ENCODE data around the gene TNFRSF9.

Gene TNFRSF9

DNA sequence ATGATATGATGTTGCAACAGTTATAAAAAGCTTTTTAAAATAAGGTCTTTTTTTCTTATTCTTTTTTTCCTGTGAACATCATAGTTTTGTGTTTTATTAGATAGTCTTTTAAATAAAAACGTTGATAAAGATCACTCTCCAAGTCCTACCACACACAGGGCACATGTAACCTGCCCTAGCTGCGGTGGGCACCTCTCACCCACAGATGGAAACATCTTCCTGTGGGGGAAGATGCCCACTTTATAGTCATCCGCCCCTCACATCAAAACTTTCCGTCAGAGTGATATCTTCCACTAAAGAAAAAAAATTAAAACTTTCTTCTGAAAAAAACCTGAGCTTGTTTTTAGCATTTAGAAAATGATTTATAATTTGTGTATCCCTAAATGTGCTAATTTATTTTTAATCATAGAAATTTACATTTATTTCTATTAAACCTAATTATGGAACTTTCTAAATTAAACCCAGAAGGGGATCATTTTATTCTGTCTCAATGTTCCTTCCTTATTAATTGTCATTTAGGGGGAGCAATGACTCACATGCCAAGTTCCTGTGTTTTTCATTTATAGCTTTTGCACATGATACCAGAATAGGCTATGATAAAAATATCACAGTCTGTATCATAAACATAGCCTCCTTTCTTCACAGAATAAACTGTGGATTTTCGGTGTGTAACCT lies 24.7 kb downstream of the TNFRSF9 start:
- Histone ChIP-seq H3K27ac (ENCODE audit: low read depth, low read length) (no peak overlapping the region), H3K9ac (ENCODE audit: low read length) (no peak overlapping the region), H3K36me3 (ENCODE audit: insufficient read depth, low read length) (no peaks in the 10 kb centered on the region), H3K4me3 (ENCODE audit: low read depth in 1 of 2, low read length in 2 of 2) (no peak overlapping the region), H3K4me1 (ENCODE audit: insufficient read depth, low read length) (no peaks in the 10 kb centered on the region), H3K27me3 (ENCODE audit: control insufficient read depth in 1 of 2, insufficient read depth in 2 of 2, low read length in 2 of 2) (no peaks in the 10 kb centered on the region), H3K9me3 (ENCODE audit: low read length) (no peaks in the 10 kb centered on the region)

- H3K4me3 ChIP-seq (ENCODE audit: low read depth in 1 of 2, low read length in 2 of 2): no peak overlapping the region
- H3K9ac ChIP-seq (ENCODE audit: low read length): no peak overlapping the region
- no peaks in the 10 kb centered on the region for H3K36me3 ChIP-seq (ENCODE audit: insufficient read depth, low read length)
- H3K4me1 ChIP-seq (ENCODE audit: insufficient read depth, low read length): no peaks in the 10 kb centered on the region
- H3K9me3 ChIP-seq (ENCODE audit: low read length): no peaks in the 10 kb centered on the region
- H3K27me3 ChIP-seq (ENCODE audit: control insufficient read depth in 1 of 2, insufficient read depth in 2 of 2, low read length in 2 of 2): no peaks in the 10 kb centered on the region
- H3K27ac ChIP-seq (ENCODE audit: low read depth, low read length): no peak overlapping the region
Measured at GRCh38 chr1:7912743-7913557, 27.7 kb downstream of the TNFRSF9 start.

- Histone ChIP-seq H3K27me3 (ENCODE audit: control insufficient read depth in 1 of 2, insufficient read depth in 2 of 2, low read length in 2 of 2) (no peaks in the 10 kb centered on the region), H3K27ac (ENCODE audit: low read depth, low read length) (no peak overlapping the region), H3K4me3 (ENCODE audit: low read depth in 1 of 2, low read length in 2 of 2) (no peak overlapping the region), H3K4me1 (ENCODE audit: insufficient read depth, low read length) (no peaks in the 10 kb centered on the region), H3K9ac (ENCODE audit: low read length) (no peak overlapping the region), H3K9me3 (ENCODE audit: low read length) (no peaks in the 10 kb centered on the region), H3K36me3 (ENCODE audit: insufficient read depth, low read length) (no peaks in the 10 kb centered on the region)
Measured at GRCh38 chr1:7912145-7912544, 28.5 kb downstream of the TNFRSF9 start.

GRCh38 chr1:7905262-7905661 lies 35.4 kb downstream of the TNFRSF9 start:
- no peak overlapping the region for H3K9ac ChIP-seq (ENCODE audit: low read length)
- no peaks in the 10 kb centered on the region for H3K36me3 ChIP-seq (ENCODE audit: insufficient read depth, low read length)
- no peaks in the 10 kb centered on the region for H3K4me1 ChIP-seq (ENCODE audit: insufficient read depth, low read length)
- H3K27ac ChIP-seq (ENCODE audit: low read depth, low read length): no peak overlapping the region
- H3K27me3 ChIP-seq (ENCODE audit: control insufficient read depth in 1 of 2, insufficient read depth in 2 of 2, low read length in 2 of 2): no peaks in the 10 kb centered on the region
- no peak overlapping the region for H3K4me3 ChIP-seq (ENCODE audit: low read depth in 1 of 2, low read length in 2 of 2)
- no peaks in the 10 kb centered on the region for H3K9me3 ChIP-seq (ENCODE audit: low read length)

- no peak overlapping the region for H3K27ac ChIP-seq (ENCODE audit: low read depth, low read length)
- no peaks in the 10 kb centered on the region for H3K27me3 ChIP-seq (ENCODE audit: control insufficient read depth in 1 of 2, insufficient read depth in 2 of 2, low read length in 2 of 2)
- H3K36me3 ChIP-seq (ENCODE audit: insufficient read depth, low read length): no peaks in the 10 kb centered on the region
- no peaks in the 10 kb centered on the region for H3K4me1 ChIP-seq (ENCODE audit: insufficient read depth, low read length)
- no peak overlapping the region for H3K9ac ChIP-seq (ENCODE audit: low read length)
- H3K4me3 ChIP-seq (ENCODE audit: low read depth in 1 of 2, low read length in 2 of 2): no peak overlapping the region
- no peaks in the 10 kb centered on the region for H3K9me3 ChIP-seq (ENCODE audit: low read length)
Measured at GRCh38 chr1:7902478-7903085, 38.1 kb downstream of the TNFRSF9 start.

GRCh38 chr1:7899741-7900140 lies 40.9 kb downstream of the TNFRSF9 start:
- Histone ChIP-seq H3K36me3 (ENCODE audit: insufficient read depth, low read length) (no peaks in the 10 kb centered on the region), H3K4me3 (ENCODE audit: low read depth in 1 of 2, low read length in 2 of 2) (no peak overlapping the region), H3K4me1 (ENCODE audit: insufficient read depth, low read length) (no peaks in the 10 kb centered on the region), H3K27me3 (ENCODE audit: control insufficient read depth in 1 of 2, insufficient read depth in 2 of 2, low read length in 2 of 2) (no peaks in the 10 kb centered on the region), H3K9me3 (ENCODE audit: low read length) (no peaks in the 10 kb centered on the region), H3K9ac (ENCODE audit: low read length) (no peak overlapping the region), H3K27ac (ENCODE audit: low read depth, low read length) (no peak overlapping the region)

GRCh38 chr1:7898962-7899361 lies 41.7 kb downstream of the TNFRSF9 start:
- Histone ChIP-seq H3K4me1 (ENCODE audit: insufficient read depth, low read length) (no peaks in the 10 kb centered on the region), H3K27ac (ENCODE audit: low read depth, low read length) (no peak overlapping the region), H3K9ac (ENCODE audit: low read length) (no peak overlapping the region), H3K9me3 (ENCODE audit: low read length) (no peaks in the 10 kb centered on the region), H3K4me3 (ENCODE audit: low read depth in 1 of 2, low read length in 2 of 2) (no peak overlapping the region), H3K36me3 (ENCODE audit: insufficient read depth, low read length) (no peaks in the 10 kb centered on the region), H3K27me3 (ENCODE audit: control insufficient read depth in 1 of 2, insufficient read depth in 2 of 2, low read length in 2 of 2) (no peaks in the 10 kb centered on the region)

DNA sequence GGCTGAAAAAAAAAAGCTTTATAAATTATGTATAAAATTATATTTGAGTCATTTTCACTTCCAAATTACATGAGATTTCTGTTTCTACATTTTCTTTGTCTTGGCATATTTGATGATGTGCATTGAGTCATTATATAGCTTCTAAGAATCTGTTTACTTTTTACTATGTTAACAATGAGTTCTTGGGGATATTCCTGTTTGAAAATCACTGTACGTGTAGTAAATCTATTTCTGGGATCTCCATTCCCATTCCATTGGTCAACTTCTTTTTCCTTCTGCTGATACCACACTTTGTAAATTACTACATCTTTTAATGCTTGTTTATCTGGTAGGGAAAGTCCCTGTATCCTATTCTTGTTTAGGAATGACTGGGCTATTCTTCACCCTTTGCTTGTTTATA lies 43.6 kb downstream of the TNFRSF9 start:
- H3K4me3 ChIP-seq (ENCODE audit: low read depth in 1 of 2, low read length in 2 of 2): no peak overlapping the region
- H3K27ac ChIP-seq (ENCODE audit: low read depth, low read length): no peak overlapping the region
- no peaks in the 10 kb centered on the region for H3K4me1 ChIP-seq (ENCODE audit: insufficient read depth, low read length)
- no peaks in the 10 kb centered on the region for H3K9me3 ChIP-seq (ENCODE audit: low read length)
- no peak overlapping the region for H3K9ac ChIP-seq (ENCODE audit: low read length)
- no peaks in the 10 kb centered on the region for H3K27me3 ChIP-seq (ENCODE audit: control insufficient read depth in 1 of 2, insufficient read depth in 2 of 2, low read length in 2 of 2)
- no peaks in the 10 kb centered on the region for H3K36me3 ChIP-seq (ENCODE audit: insufficient read depth, low read length)

GRCh38 chr1:7893529-7894180 lies 47.0 kb downstream of the TNFRSF9 start:
- Histone ChIP-seq H3K9ac (ENCODE audit: low read length) (no peak overlapping the region), H3K27me3 (ENCODE audit: control insufficient read depth in 1 of 2, insufficient read depth in 2 of 2, low read length in 2 of 2) (no peaks in the 10 kb centered on the region), H3K27ac (ENCODE audit: low read depth, low read length) (no peak overlapping the region), H3K9me3 (ENCODE audit: low read length) (no peaks in the 10 kb centered on the region), H3K36me3 (ENCODE audit: insufficient read depth, low read length) (no peaks in the 10 kb centered on the region), H3K4me1 (ENCODE audit: insufficient read depth, low read length) (no peaks in the 10 kb centered on the region), H3K4me3 (ENCODE audit: low read depth in 1 of 2, low read length in 2 of 2) (no peak overlapping the region)

DNA sequence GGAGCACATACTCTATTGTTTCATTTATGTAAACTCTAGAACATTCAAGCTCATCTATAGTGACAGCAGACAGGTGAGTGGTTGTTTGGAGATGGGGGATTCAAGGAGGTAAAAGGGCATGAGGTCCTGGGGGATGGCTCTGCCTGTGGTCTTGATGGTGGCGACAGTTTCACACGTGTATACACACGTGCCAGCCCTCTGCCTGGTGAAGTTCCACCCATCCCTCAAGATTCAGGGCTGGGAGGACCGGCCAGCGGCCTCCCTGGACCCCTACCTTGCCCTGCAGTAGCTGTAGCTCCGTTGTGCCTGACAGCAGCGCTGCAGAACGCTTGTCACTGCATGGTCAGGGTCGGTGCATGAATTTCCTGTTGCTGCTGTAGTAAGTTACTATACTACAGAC lies 48.8 kb downstream of the TNFRSF9 start:
- Histone ChIP-seq H3K4me1 (ENCODE audit: insufficient read depth, low read length) (no peaks in the 10 kb centered on the region), H3K27me3 (ENCODE audit: control insufficient read depth in 1 of 2, insufficient read depth in 2 of 2, low read length in 2 of 2) (peaks cover 0 to 14% of the 10 kb centered on the region in 2 donors), H3K36me3 (ENCODE audit: insufficient read depth, low read length) (no peaks in the 10 kb centered on the region), H3K9me3 (ENCODE audit: low read length) (no peaks in the 10 kb centered on the region), H3K27ac (ENCODE audit: low read depth, low read length) (no peak overlapping the region), H3K9ac (ENCODE audit: low read length) (no peak overlapping the region), H3K4me3 (ENCODE audit: low read depth in 1 of 2, low read length in 2 of 2) (no peak overlapping the region)

- no peaks in the 10 kb centered on the region for H3K4me1 ChIP-seq (ENCODE audit: insufficient read depth, low read length)
- H3K9me3 ChIP-seq (ENCODE audit: low read length): no peaks in the 10 kb centered on the region
- peaks cover 0 to 21% of the 10 kb centered on the region in 2 donors for H3K27me3 ChIP-seq (ENCODE audit: control insufficient read depth in 1 of 2, insufficient read depth in 2 of 2, low read length in 2 of 2)
- no peaks in the 10 kb centered on the region for H3K36me3 ChIP-seq (ENCODE audit: insufficient read depth, low read length)
- no peak overlapping the region for H3K9ac ChIP-seq (ENCODE audit: low read length)
- H3K4me3 ChIP-seq (ENCODE audit: low read depth in 1 of 2, low read length in 2 of 2): no peak overlapping the region
- no peak overlapping the region for H3K27ac ChIP-seq (ENCODE audit: low read depth, low read length)
Measured at GRCh38 chr1:7890853-7891252, 49.8 kb downstream of the TNFRSF9 start.

All from muscle layer of colon (tissue), 2 donors.